H1 (cell line): ENCODE data around the gene DNAJB11. TPM values are rescaled to one million over a fixed set of nuclear protein-coding genes. Genes with fewer than 3 reads are reported as not detected.
A peak's percentile ranks its signal among the peaks of the same experiment; 100 is the strongest.

Experiments
- CTCF ChIA-PET: fragments of 300-600 bp; sonication (Branson Sonifier 250); formaldehyde crosslinking; loops from one replicate; lab custom pipeline; 2021; ENCODE audit not compliant: partially characterized antibody; lab: Charles Lee
- POLR2A ChIA-PET: fragments of 300-600 bp; sonication (Branson Sonifier 250); formaldehyde crosslinking; loops from one replicate; lab custom pipeline; 2021; ENCODE audit warnings: inconsistent platforms; ENCODE audit not compliant: partially characterized antibody; lab: Charles Lee
- DNase-seq, 2 experiments: peaks; one replicate each; pipeline versions ENCODE4 v3.0.0 to v3.0.0-alpha.2; 2010 to 2022; ENCODE audit warnings: low spot score in 2 of 2, low read depth in 1 of 2, mixed read lengths in 1 of 2
- FAIRE-seq: peaks from 2 replicates; lab custom pipeline; 2011; peaks lifted over from hg19 to GRCh38; lab: Jason Lieb, UNC
- H2AFZ ChIP-seq: 2 replicates; pipeline ENCODE4 v1.8.1; 2012; ENCODE audit warnings: low read length, inconsistent platforms
- H2AK5ac ChIP-seq: 2 replicates; pipeline ENCODE4 v1.6.1; 2013; ENCODE audit warnings: low read depth, low read length
- H2BK120ac ChIP-seq: replicated peaks from 2 replicates; pipeline ENCODE3; 2013; ENCODE audit warnings: low read depth, low read length, inconsistent platforms
- H2BK12ac ChIP-seq: 2 replicates; pipeline ENCODE4 v1.6.1; 2013; ENCODE audit warnings: low read depth, low read length
- H2BK15ac ChIP-seq: 2 replicates; pipeline ENCODE4 v1.6.1; 2013; ENCODE audit warnings: low read length
- H2BK20ac ChIP-seq: 2 replicates; pipeline ENCODE4 v1.6.1; 2013; ENCODE audit warnings: low read length
- H2BK5ac ChIP-seq: 2 replicates; pipeline ENCODE4 v1.6.1; 2013; ENCODE audit warnings: low read depth, low read length
- H3K14ac ChIP-seq: 2 replicates; pipeline ENCODE4 v1.6.1; 2013; ENCODE audit warnings: inconsistent platforms; ENCODE audit not compliant: insufficient read length
- H3K18ac ChIP-seq: 2 replicates; pipeline ENCODE4 v1.6.1; 2013; ENCODE audit warnings: low read length; ENCODE audit errors: extremely low read depth
- H3K23ac ChIP-seq: 2 replicates; pipeline ENCODE4 v1.6.1; 2013; ENCODE audit warnings: inconsistent platforms; ENCODE audit not compliant: insufficient read length
- H3K23me2 ChIP-seq: 2 replicates; pipeline ENCODE4 v1.6.1; 2013; ENCODE audit warnings: low read depth, low read length
- H3K27ac ChIP-seq: 2 replicates; pipeline ENCODE4 v1.6.1; 2011; ENCODE audit warnings: low read depth, low read length, inconsistent platforms
- H3K27me3 ChIP-seq, 4 experiments: replicated peaks in 1 of 4; 1 replicate in 1 of 4; 2 replicates in 3 of 4; pipeline versions ENCODE4 v1.6.1 to v1.8.1; 2011 to 2013; ENCODE audit warnings: low read length in 3 of 4, mild to moderate bottlenecking in 3 of 4, inconsistent platforms in 2 of 4, mixed read lengths in 2 of 4, moderate library complexity in 1 of 4; ENCODE audit not compliant: control insufficient read depth in 3 of 4, insufficient read depth in 3 of 4; ENCODE audit errors: extremely low read depth in 1 of 4
- H3K36me3 ChIP-seq, 4 experiments: 2 replicates each; pipeline versions ENCODE4 v1.6.1 to v1.8.1; 2011 to 2013; ENCODE audit warnings: mild to moderate bottlenecking in 4 of 4, low read length in 3 of 4, moderate library complexity in 2 of 4, control low read depth in 1 of 4, inconsistent platforms in 1 of 4; ENCODE audit not compliant: insufficient read depth in 4 of 4, control insufficient read depth in 2 of 4
- H3K4ac ChIP-seq: replicated peaks from 2 replicates; pipeline ENCODE3; 2013; ENCODE audit warnings: low read length, low read depth, mixed read lengths, inconsistent platforms; ENCODE audit not compliant: insufficient read length
- H3K4me1 ChIP-seq, 4 experiments: replicated peaks in 1 of 4; 1 replicate in 1 of 4; 2 replicates in 3 of 4; pipeline versions ENCODE4 v1.6.1 to v1.8.1; 2011 to 2013; ENCODE audit warnings: low read length in 3 of 4, inconsistent platforms in 2 of 4, mixed read lengths in 1 of 4; ENCODE audit not compliant: insufficient read depth in 4 of 4, control insufficient read depth in 3 of 4
- H3K4me2 ChIP-seq, 2 experiments: 2 replicates each; pipeline versions ENCODE4 v1.6.1 to v1.8.1; 2011 to 2013; ENCODE audit warnings: low read depth in 2 of 2, low read length in 2 of 2, control low read depth in 1 of 2, inconsistent platforms in 1 of 2, mild to moderate bottlenecking in 1 of 2; ENCODE audit not compliant: insufficient read depth in 1 of 2
- H3K4me3 ChIP-seq, 4 experiments: fragments of 200-600, 300-600 bp in 1 of 4; sonication (generic), shearing (Covaris generic), sonication (Bioruptor Twin) in 1 of 4; 2 replicates each; pipeline versions ENCODE4 v1.5.1 to v1.8.1; 2011 to 2016; ENCODE audit warnings: low read length in 4 of 4, low read depth in 3 of 4, control low read depth in 2 of 4, inconsistent platforms in 2 of 4, mild to moderate bottlenecking in 2 of 4, mixed read lengths in 1 of 4, moderate library complexity in 1 of 4; ENCODE audit not compliant: insufficient read depth in 2 of 4; ENCODE audit errors: extremely low read depth in 1 of 4
- H3K56ac ChIP-seq: replicated peaks from 2 replicates; pipeline ENCODE3; 2013; ENCODE audit warnings: low read depth, mild to moderate bottlenecking, mixed read lengths, low read length, inconsistent platforms; ENCODE audit not compliant: insufficient read length
- H3K79me1 ChIP-seq: 2 replicates; pipeline ENCODE4 v1.6.1; 2013; ENCODE audit warnings: low read depth, low read length, control low read depth
- H3K79me2 ChIP-seq, 2 experiments: 2 replicates each; pipeline versions ENCODE4 v1.6.1 to v1.8.1; 2012 to 2013; ENCODE audit warnings: low read length in 2 of 2, mild to moderate bottlenecking in 2 of 2, inconsistent platforms in 1 of 2; ENCODE audit not compliant: insufficient read depth in 2 of 2, control insufficient read depth in 1 of 2
- H3K9ac ChIP-seq, 4 experiments: replicated peaks in 1 of 4; 1 replicate in 1 of 4; 2 replicates in 3 of 4; pipeline versions ENCODE4 v1.6.1 to v1.8.1; 2011 to 2013; ENCODE audit warnings: low read depth in 3 of 4, low read length in 3 of 4, control low read depth in 2 of 4, mild to moderate bottlenecking in 2 of 4, moderate library complexity in 2 of 4, inconsistent platforms in 1 of 4; ENCODE audit errors: extremely low read depth in 1 of 4
- H3K9me3 ChIP-seq, 2 experiments: 2 replicates each; pipeline versions ENCODE4 v1.6.1 to v1.8.1; 2012 to 2013; ENCODE audit warnings: mild to moderate bottlenecking in 2 of 2, moderate library complexity in 2 of 2, control low read depth in 1 of 2, inconsistent platforms in 1 of 2, low read depth in 1 of 2, low read length in 1 of 2, mixed read lengths in 1 of 2; ENCODE audit not compliant: insufficient read depth in 2 of 2
- H4K20me1 ChIP-seq, 2 experiments: replicated peaks in 1 of 2; 2 replicates each; pipeline versions ENCODE3 to v1.8.1; 2011 to 2013; ENCODE audit warnings: inconsistent platforms in 2 of 2, low read length in 2 of 2, mild to moderate bottlenecking in 1 of 2; ENCODE audit not compliant: insufficient read depth in 2 of 2, control insufficient read depth in 1 of 2
- H4K5ac ChIP-seq: 2 replicates; pipeline ENCODE4 v1.6.1; 2013; ENCODE audit warnings: low read length, low read depth, mixed read lengths, inconsistent platforms; ENCODE audit not compliant: insufficient read length
- H4K8ac ChIP-seq: 2 replicates; pipeline ENCODE4 v1.8.0; 2013; ENCODE audit warnings: mild to moderate bottlenecking, moderate library complexity, low read length, inconsistent platforms; ENCODE audit not compliant: insufficient read depth; ENCODE audit errors: extremely low read depth
- H4K91ac ChIP-seq: replicated peaks from 2 replicates; pipeline ENCODE3; 2013; ENCODE audit warnings: low read length, mixed read lengths, inconsistent platforms; ENCODE audit not compliant: insufficient read length
- ASH2L ChIP-seq: fragments of 200-600, 300-600 bp; sonication (generic); IDR thresholded peaks from one replicate; pipeline ENCODE4 v1.7.1; 2017; ENCODE audit warnings: low read length
- ATF3 ChIP-seq: IDR thresholded peaks from 2 replicates; pipeline ENCODE4 v1.6.1; 2011; ENCODE audit warnings: low read depth, mild to moderate bottlenecking, low read length; ENCODE audit not compliant: insufficient read depth
- E2F6 ChIP-seq: IDR thresholded peaks from 2 replicates; pipeline ENCODE4 v1.6.1; 2012; ENCODE audit warnings: inconsistent platforms
- EP300 ChIP-seq, 2 experiments: IDR thresholded peaks; 1 replicate in 1 of 2; 2 replicates in 1 of 2; pipeline ENCODE4 v1.6.1; 2011 to 2012; ENCODE audit warnings: low read depth in 2 of 2, low read length in 2 of 2, mild to moderate bottlenecking in 2 of 2, borderline replicate concordance in 1 of 2, inconsistent platforms in 1 of 2, moderate library complexity in 1 of 2
- GTF2F1 ChIP-seq: IDR thresholded peaks from 2 replicates; pipeline ENCODE4 v1.6.1; 2012; ENCODE audit warnings: low read depth, low read length, improper control_type of control experiment, borderline replicate concordance
- JUN ChIP-seq: IDR thresholded peaks from 2 replicates; pipeline ENCODE4 v1.6.1; 2011; ENCODE audit warnings: low read depth, mild to moderate bottlenecking, improper control_type of control experiment, low read length
- MAFK ChIP-seq: IDR thresholded peaks from 2 replicates; pipeline ENCODE4 v1.6.1; 2012; ENCODE audit warnings: low read depth, mild to moderate bottlenecking, improper control_type of control experiment, low read length
- SIN3A ChIP-seq, 2 experiments: IDR thresholded peaks in 1 of 2; conservative IDR thresholded peaks in 1 of 2; 2 replicates each; pipeline ENCODE4 v1.6.1; 2011 to 2012; ENCODE audit warnings: low read length in 2 of 2, improper control_type of control experiment in 1 of 2, low read depth in 1 of 2, mild to moderate bottlenecking in 1 of 2
- SIRT6 ChIP-seq: IDR thresholded peaks from one replicate; pipeline ENCODE4 v1.7.1; 2012; ENCODE audit warnings: low read length, inconsistent platforms
- SIX5 ChIP-seq: IDR thresholded peaks from 2 replicates; pipeline ENCODE4 v1.6.1; 2011; ENCODE audit warnings: mild to moderate bottlenecking, low read depth, low read length
- TBP ChIP-seq: IDR thresholded peaks from 2 replicates; pipeline ENCODE4 v1.6.1; 2011; ENCODE audit warnings: low read depth, low read length, improper control_type of control experiment
- WGBS, 2 experiments: shearing (Covaris generic) in 1 of 2; methylation state at CpG; one replicate each; pipeline versions ENCODE4 v1.1.6 to v1.1.7; 2013 to 2015; ENCODE audit warnings: low lambda C conversion rate in 2 of 2, mixed read lengths in 2 of 2, inconsistent platforms in 1 of 2, low coverage in 1 of 2, missing lambda C conversion rate in 1 of 2; ENCODE audit not compliant: insufficient replicate concordance in 2 of 2, insufficient coverage in 1 of 2, insufficient read length in 1 of 2; ENCODE audit errors: extremely low coverage in 1 of 2, missing lambda C conversion rate in 1 of 2; 5-methylcytosine and 5-hydroxymethylcytosine counted together
- polyA plus RNA-seq, 7 experiments: library from polyadenylated mRNA; depleted of rRNA in 3 of 7; stranded (reverse) in 5 of 7; unstranded in 2 of 7; fragments of >200 nt in 5 of 7; fragments of 200-250 nt in 2 of 7; gene quantifications; 1 replicate in 5 of 7; 2 replicates in 1 of 7; 4 replicates in 1 of 7; pipeline versions ENCODE4 v1.2.1 to v1.2.3, GENCODE V29; 2011 to 2013; ENCODE audit warnings: missing spikeins in 2 of 7, mixed read lengths in 2 of 7
- total RNA-seq: library from RNA; stranded (reverse); fragmentation: NEBNext Ultra II Directional; extraction: Animal tissue kit (Norgen Biotek cat#: 25700); gene quantifications from 2 replicates; pipeline ENCODE4 v1.2.1, GENCODE V29; 2021

Gene DNAJB11
- total and polyA plus RNA-seq, 2 of the 8 experiments (the other 6 are each of a cell fraction or from before 2014, with no cell fraction given): 14.6 to 63.9 TPM

GRCh38 chr3:186624598-186624997 lies 54.1 kb downstream of the DNAJB11 start:
- Histone ChIP-seq H2AFZ (no peak overlapping the region), H4K91ac (no peak overlapping the region), H3K23me2 (peaks cover 1% of the 10 kb centered on the region; the same call in 1 of the 2 replicates), H4K20me1 (no peaks in the 10 kb centered on the region), H3K14ac (no peak overlapping the region), H3K56ac (no peak overlapping the region), H4K5ac (no peak overlapping the region), H3K9ac (no peak overlapping the region), H3K27ac (no peak overlapping the region), H2BK15ac (no peak overlapping the region), H3K4ac (no peak overlapping the region), H3K36me3 (no peaks in the 10 kb centered on the region), H4K8ac (no peak overlapping the region), H2BK120ac (no peak overlapping the region), H3K79me1 (no peaks in the 10 kb centered on the region), H3K4me2 (no peak overlapping the region), H2BK5ac (no peak overlapping the region), H2BK20ac (no peak overlapping the region; the same call in 1 of the 2 replicates), H3K79me2 (no peaks in the 10 kb centered on the region), H3K4me1 (no peaks in the 10 kb centered on the region), H3K27me3 (peaks cover 0 to 2% (median 0%) of the 10 kb centered on the region in 4 experiments; a peak in 1 of 7 replicates), H2AK5ac (no peak overlapping the region), H3K23ac (no peak overlapping the region), H3K9me3 (no peaks in the 10 kb centered on the region), H3K4me3 (no peak overlapping the region), H2BK12ac (peak overlapping the region; percentile 56; the same call in 1 of the 2 replicates), H3K18ac (no peak overlapping the region)
- 90% methylated on average over 4 of the region's 4 CpGs; no CpG with 5 or more reads in 1 of the 2 experiments for WGBS, 2 experiments
- ChIA-PET POLR2A (interaction anchor here (1.6 to 3.5 kb wide), 2 partner anchors 10 to 159 kb away, joined by 4 to 17 read pairs; partner anchors contain the start of gene EIF4A2), CTCF (interaction anchor here (1.1 to 6.1 kb wide), 4 partner anchors 10 to 148 kb away, joined by 3 to 67 read pairs (median 4); partner anchors contain the start of gene AHSG)
- FAIRE-seq (no peak), DNase-seq (no peak)
- no peak for TF ChIP-seq SIRT6
- TF ChIP-seq E2F6: no peak
- no peak for TF ChIP-seq ASH2L
- TF ChIP-seq MAFK: no peak
- TF ChIP-seq ATF3: no peak
- TF ChIP-seq JUN: no peak
- no peak for TF ChIP-seq GTF2F1
- no peak for TF ChIP-seq TBP
- no peak for TF ChIP-seq SIX5
- TF ChIP-seq EP300 (IDR thresholded peaks at IDR 0.05; ENCODE audit: borderline replicate concordance in 1 of 2, low read depth in 2 of 2, low read length in 2 of 2): no peak
- TF ChIP-seq SIN3A (conservative IDR thresholded peaks at IDR 0.05 in 1 of 2, IDR thresholded peaks at IDR 0.05 in 1 of 2; ENCODE audit: low read depth in 1 of 2, low read length in 2 of 2): no peak
